HG03175 (cell line): ENCODE measurements around the gene DDX51.
"Not testable (repeated sequence)": the region's sequence is repeated elsewhere in the genome, so short reads cannot be mapped to it uniquely, and the experiment has no call there.

Experiments
- ATAC-seq: cut with Tn5 transposase; IDR thresholded peaks from one replicate; pipeline ENCODE4 v1.9.1; 2021; ENCODE audit warnings: mild to moderate bottlenecking, moderate library complexity; ENCODE audit not compliant: unreplicated experiment

Gene DDX51

GRCh38 chr12:132121283-132121682 is 22.8 kb downstream of the DDX51 start:
- ATAC-seq = no peak

- no peak for ATAC-seq
Measured at GRCh38 chr12:132118876-132119275, 25.2 kb downstream of the DDX51 start.

GRCh38 chr12:132117558-132117875 is 26.6 kb downstream of the DDX51 start:
- ATAC-seq = no peak

GRCh38 chr12:132116709-132117557 is 27.2 kb downstream of the DDX51 start:
- no peak for ATAC-seq

- no peak for ATAC-seq
Measured at GRCh38 chr12:132115500-132115899, 28.6 kb downstream of the DDX51 start.

GRCh38 chr12:132114667-132115066 is 29.5 kb downstream of the DDX51 start:
- no peak for ATAC-seq

GRCh38 chr12:132111654-132112304 is 32.3 kb downstream of the DDX51 start:
- ATAC-seq = no peak

GRCh38 chr12:132110677-132111076 is 33.4 kb downstream of the DDX51 start:
- ATAC-seq = no peak

GRCh38 chr12:132109741-132110140 is 34.4 kb downstream of the DDX51 start:
- no peak for ATAC-seq

- ATAC-seq = no peak
Measured at GRCh38 chr12:132108211-132108832, 35.8 kb downstream of the DDX51 start.

- ATAC-seq = no peak
Measured at GRCh38 chr12:132106921-132107320, 37.2 kb downstream of the DDX51 start.

- ATAC-seq = no peak
Measured at GRCh38 chr12:132105467-132105866, 38.7 kb downstream of the DDX51 start.

GRCh38 chr12:132103542-132104308 is 40.4 kb downstream of the DDX51 start:
- no peak for ATAC-seq

- ATAC-seq = not testable (repeated sequence)
Measured at GRCh38 chr12:132103072-132103471, 41.0 kb downstream of the DDX51 start.

- no peak for ATAC-seq
Measured at GRCh38 chr12:132102297-132102696, 41.8 kb downstream of the DDX51 start.

GRCh38 chr12:132100306-132101065 is 43.6 kb downstream of the DDX51 start:
- ATAC-seq = no peak

- ATAC-seq = no peak
Measured at GRCh38 chr12:132099739-132100138, 44.4 kb downstream of the DDX51 start.

- no peak for ATAC-seq
Measured at GRCh38 chr12:132095520-132096409, 48.4 kb downstream of the DDX51 start.

- ATAC-seq = no peak
Measured at GRCh38 chr12:132094269-132094891, 49.7 kb downstream of the DDX51 start.
